GM12891 (cell line): Measurements from ENCODE around the gene GDNF.
"Not testable (repeated sequence)": the region's sequence is repeated elsewhere in the genome, so short reads cannot be mapped to it uniquely, and the experiment has no call there.

Source experiments
- PAX5 ChIP-seq: IDR thresholded peaks from 2 replicates; pipeline ENCODE4 v1.6.1; 2011; ENCODE audit warnings: low read length, moderate library complexity, mild to moderate bottlenecking; ENCODE audit not compliant: insufficient read depth, severe bottlenecking
- POLR2A ChIP-seq: IDR thresholded peaks from 2 replicates; pipeline ENCODE4 v1.6.1; 2011; ENCODE audit warnings: low read depth, low read length, control low read depth
- POLR2AphosphoS5 ChIP-seq: IDR thresholded peaks from 2 replicates; pipeline ENCODE4 v1.6.1; 2011; ENCODE audit warnings: low read depth, low read length, control low read depth
- POU2F2 ChIP-seq: IDR thresholded peaks from 2 replicates; pipeline ENCODE4 v1.6.1; 2011; ENCODE audit warnings: low read depth, mild to moderate bottlenecking, control low read depth, low read length, moderate library complexity
- SPI1 ChIP-seq: IDR thresholded peaks from 2 replicates; pipeline ENCODE4 v1.6.1; 2011; ENCODE audit warnings: low read depth, low read length, control low read depth
- TAF1 ChIP-seq: IDR thresholded peaks from 2 replicates; pipeline ENCODE4 v1.6.1; 2011; ENCODE audit warnings: low read depth, low read length, control low read depth

- TF ChIP-seq POLR2A, POLR2AphosphoS5, TAF1, SPI1, PAX5, POU2F2: not testable (repeated sequence)
Observed at GRCh38 chr5:37796435-37796834, 43.4 kb downstream of the GDNF start.
